DND-41 (cell line): Measurements from ENCODE around the gene AKAP13.

Experiments
- ATAC-seq: fragments of 200-7000 bp; cut with Tn5 transposase; 3 replicates; pipeline ENCODE4 v1.9.1; 2021; ENCODE audit warnings: low read depth; ENCODE audit not compliant: insufficient read depth
- DNase-seq: peaks from one replicate; pipeline ENCODE4 v3.0.0-alpha.2; 2020
- H2AFZ ChIP-seq: 2 replicates; pipeline ENCODE4 v1.6.0; 2012; ENCODE audit warnings: low read depth, low read length
- H3K27ac ChIP-seq: 2 replicates; pipeline ENCODE4 v1.5.1; 2012; ENCODE audit warnings: low read length, inconsistent platforms
- H3K27me3 ChIP-seq: fragments of 200-600 bp; sonication (generic); 2 replicates; pipeline ENCODE4 v1.6.0; 2012; ENCODE audit warnings: low read length, mild to moderate bottlenecking, inconsistent platforms; ENCODE audit not compliant: insufficient read depth, poor library complexity
- H3K36me3 ChIP-seq: 2 replicates; pipeline ENCODE4 v1.5.1; 2012; ENCODE audit warnings: low read length, inconsistent platforms; ENCODE audit not compliant: insufficient read depth
- H3K4me1 ChIP-seq: 2 replicates; pipeline ENCODE4 v1.5.1; 2012; ENCODE audit warnings: mild to moderate bottlenecking, low read length; ENCODE audit not compliant: insufficient read depth
- H3K4me2 ChIP-seq: 2 replicates; pipeline ENCODE4 v1.6.0; 2012; ENCODE audit warnings: mild to moderate bottlenecking, moderate library complexity, low read length, inconsistent platforms; ENCODE audit not compliant: insufficient read depth
- H3K4me3 ChIP-seq, 2 experiments: fragments of 200-600 bp in 1 of 2; shearing (Covaris generic) in 1 of 2; 2 replicates each; pipeline ENCODE4 v1.5.1; 2012 to 2016; ENCODE audit warnings: inconsistent platforms in 2 of 2, low read length in 2 of 2, mild to moderate bottlenecking in 2 of 2, low read depth in 1 of 2, moderate library complexity in 1 of 2
- H3K79me2 ChIP-seq: 2 replicates; pipeline ENCODE4 v1.6.0; 2012; ENCODE audit warnings: low read length, inconsistent platforms; ENCODE audit not compliant: insufficient read depth
- H3K9ac ChIP-seq: 2 replicates; pipeline ENCODE4 v1.6.0; 2012; ENCODE audit warnings: low read depth, mild to moderate bottlenecking, inconsistent platforms, low read length, moderate library complexity
- H3K9me3 ChIP-seq: 2 replicates; pipeline ENCODE4 v1.5.1; 2012; ENCODE audit warnings: low read length, moderate library complexity, mild to moderate bottlenecking, inconsistent platforms; ENCODE audit not compliant: insufficient read depth, severe bottlenecking
- H4K20me1 ChIP-seq: 2 replicates; pipeline ENCODE4 v1.6.0; 2012; ENCODE audit warnings: low read length; ENCODE audit not compliant: insufficient read depth
- EZH2 ChIP-seq: IDR thresholded peaks from 3 replicates; pipeline ENCODE4 v1.6.1; 2012; ENCODE audit warnings: borderline replicate concordance, low read depth, mild to moderate bottlenecking, moderate library complexity, low read length, inconsistent platforms; ENCODE audit not compliant: severe bottlenecking
- TF ChIP-seq, protein P1 (sequence below): IDR thresholded peaks from 2 replicates; pipeline ENCODE4 v1.5.1; 2012; ENCODE audit warnings: borderline replicate concordance, low read length, moderate library complexity, mild to moderate bottlenecking; ENCODE audit not compliant: poor library complexity, severe bottlenecking; ENCODE audit errors: extremely low read depth

AKAP13 gene

DNA sequence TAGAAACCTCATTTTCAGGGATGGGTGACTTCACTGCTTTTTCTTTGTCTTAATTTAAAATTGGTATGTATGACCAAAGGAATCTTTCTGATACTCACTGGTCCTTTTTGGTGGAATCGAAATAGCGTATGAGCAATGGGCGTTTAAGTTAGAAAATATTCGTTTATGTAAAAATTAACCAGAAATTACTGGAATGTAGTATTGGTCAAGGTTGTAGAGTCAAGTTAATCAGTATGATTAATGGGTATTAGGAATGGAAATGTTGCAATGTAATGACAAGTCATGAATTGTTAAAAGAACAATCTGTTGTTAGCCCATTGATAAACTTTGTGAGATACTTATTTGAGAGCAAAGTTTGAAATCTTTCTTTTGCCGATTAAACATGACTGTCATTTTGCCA is 36.9 kb downstream of the AKAP13 start:
- Histone ChIP-seq H3K4me2 (no peak overlapping the region), H3K4me3 (no peak overlapping the region), H3K79me2 (peaks cover 5% of the 10 kb centered on the region; the same call in 1 of the 2 replicates), H4K20me1 (no peaks in the 10 kb centered on the region; the same call in 1 of the 2 replicates), H3K27ac (no peak overlapping the region), H3K27me3 (no peaks in the 10 kb centered on the region), H2AFZ (no peak overlapping the region), H3K9ac (no peak overlapping the region), H3K36me3 (no peaks in the 10 kb centered on the region), H3K4me1 (peaks cover 4% of the 10 kb centered on the region; the same call in 1 of the 2 replicates), H3K9me3 (no peaks in the 10 kb centered on the region)
- ATAC-seq, result no peak
- no peak for DNase-seq
- TF ChIP-seq, protein P1, sequence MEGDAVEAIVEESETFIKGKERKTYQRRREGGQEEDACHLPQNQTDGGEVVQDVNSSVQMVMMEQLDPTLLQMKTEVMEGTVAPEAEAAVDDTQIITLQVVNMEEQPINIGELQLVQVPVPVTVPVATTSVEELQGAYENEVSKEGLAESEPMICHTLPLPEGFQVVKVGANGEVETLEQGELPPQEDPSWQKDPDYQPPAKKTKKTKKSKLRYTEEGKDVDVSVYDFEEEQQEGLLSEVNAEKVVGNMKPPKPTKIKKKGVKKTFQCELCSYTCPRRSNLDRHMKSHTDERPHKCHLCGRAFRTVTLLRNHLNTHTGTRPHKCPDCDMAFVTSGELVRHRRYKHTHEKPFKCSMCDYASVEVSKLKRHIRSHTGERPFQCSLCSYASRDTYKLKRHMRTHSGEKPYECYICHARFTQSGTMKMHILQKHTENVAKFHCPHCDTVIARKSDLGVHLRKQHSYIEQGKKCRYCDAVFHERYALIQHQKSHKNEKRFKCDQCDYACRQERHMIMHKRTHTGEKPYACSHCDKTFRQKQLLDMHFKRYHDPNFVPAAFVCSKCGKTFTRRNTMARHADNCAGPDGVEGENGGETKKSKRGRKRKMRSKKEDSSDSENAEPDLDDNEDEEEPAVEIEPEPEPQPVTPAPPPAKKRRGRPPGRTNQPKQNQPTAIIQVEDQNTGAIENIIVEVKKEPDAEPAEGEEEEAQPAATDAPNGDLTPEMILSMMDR, result no peak
- TF ChIP-seq EZH2, result no peak

DNA sequence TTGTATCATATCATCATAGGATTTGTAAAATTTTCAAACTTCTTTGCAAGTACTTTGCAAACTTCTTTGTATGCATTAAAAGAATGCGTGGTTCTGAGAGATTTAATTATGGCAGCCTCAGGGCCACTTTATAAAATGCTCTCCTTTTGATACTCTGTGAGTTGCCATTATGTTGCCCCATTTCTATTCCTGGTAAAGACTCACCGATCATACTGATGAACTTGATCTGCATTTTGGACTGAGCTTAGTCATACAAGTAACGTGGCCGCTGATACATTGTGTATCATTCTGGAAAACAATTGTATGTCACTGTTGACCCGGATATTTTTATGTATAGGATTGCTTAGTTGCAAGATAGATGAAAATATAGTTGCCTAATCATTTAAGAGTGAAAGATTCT is 38.8 kb downstream of the AKAP13 start:
- Histone ChIP-seq H3K4me3 (no peak overlapping the region), H3K27ac (no peak overlapping the region), H3K79me2 (peaks cover 5% of the 10 kb centered on the region; the same call in 1 of the 2 replicates), H3K4me2 (no peak overlapping the region), H3K4me1 (no peaks in the 10 kb centered on the region), H3K36me3 (no peaks in the 10 kb centered on the region), H3K9me3 (no peaks in the 10 kb centered on the region), H3K9ac (no peak overlapping the region), H2AFZ (no peak overlapping the region), H4K20me1 (no peaks in the 10 kb centered on the region; the same call in 1 of the 2 replicates), H3K27me3 (no peaks in the 10 kb centered on the region)
- TF ChIP-seq, protein P1, result no peak
- TF ChIP-seq EZH2, result no peak
- DNase-seq (no peak), ATAC-seq (no peak)

DNA sequence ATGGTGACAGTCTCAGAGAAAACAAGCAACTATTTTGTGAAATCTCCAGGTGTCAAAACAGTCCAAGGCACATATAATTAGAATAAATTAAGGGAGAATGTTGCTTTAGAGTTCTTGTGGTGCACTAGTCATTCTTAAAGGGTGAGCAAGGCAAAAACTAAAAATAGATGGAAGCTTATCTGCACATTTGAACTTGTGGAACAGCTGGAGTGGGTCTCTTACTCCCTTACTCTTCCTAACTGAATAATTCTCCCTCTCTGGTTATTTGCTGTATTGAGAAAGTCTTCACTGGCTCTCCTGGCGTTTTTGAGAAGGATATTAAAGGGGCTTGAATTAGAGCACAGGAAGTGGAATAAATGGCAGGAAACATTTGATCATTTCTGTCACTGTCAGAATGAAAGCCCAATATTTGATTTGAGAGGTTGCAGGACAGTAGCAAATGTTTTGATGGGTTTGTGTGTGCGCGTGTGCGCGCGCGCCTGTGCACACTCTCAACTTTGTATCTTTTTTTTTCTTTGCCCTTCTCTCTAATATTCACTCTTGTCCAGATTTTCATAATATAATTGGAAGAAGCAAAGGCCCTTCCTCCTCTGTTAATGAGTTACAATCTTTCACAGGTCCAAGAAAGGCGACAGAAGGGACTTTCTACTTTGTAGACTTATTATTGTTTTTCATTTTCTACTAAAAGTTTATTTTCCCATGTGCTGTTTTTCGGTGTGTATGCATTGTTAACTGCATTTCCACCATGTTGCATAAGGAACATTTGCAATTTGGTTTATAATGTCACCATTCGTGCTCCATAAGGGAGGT is 40.9 kb downstream of the AKAP13 start:
- Histone ChIP-seq H3K27me3 (no peaks in the 10 kb centered on the region), H3K36me3 (no peaks in the 10 kb centered on the region), H3K79me2 (peaks cover 5% of the 10 kb centered on the region; the same call in 1 of the 2 replicates), H3K4me1 (no peaks in the 10 kb centered on the region), H3K9me3 (no peaks in the 10 kb centered on the region), H3K9ac (no peak overlapping the region), H3K4me2 (no peak overlapping the region), H4K20me1 (no peaks in the 10 kb centered on the region; the same call in 1 of the 2 replicates), H3K4me3 (no peak overlapping the region), H3K27ac (no peak overlapping the region), H2AFZ (no peak overlapping the region)
- DNase-seq, result no peak
- no peak for TF ChIP-seq EZH2
- TF ChIP-seq, protein P1, result no peak
- no peak for ATAC-seq
